Neuronal stem cell (in vitro differentiated cells): ENCODE data around the gene SUN1.
A peak's percentile ranks its signal among the peaks of the same experiment; 100 is the strongest.

ENCODE experiments used
- DNase-seq: peaks from one replicate; pipeline ENCODE4 v3.0.0-alpha.2; 2013; ENCODE audit warnings: low spot score
- H2AFZ ChIP-seq: one replicate; pipeline ENCODE4 v1.6.1; 2013; ENCODE audit warnings: mild to moderate bottlenecking, low read length, inconsistent platforms
- H2AK5ac ChIP-seq: 2 replicates; pipeline ENCODE4 v1.6.1; 2013; ENCODE audit warnings: low read depth, mild to moderate bottlenecking, inconsistent platforms, low read length, moderate library complexity, mixed read lengths
- H2BK120ac ChIP-seq: 2 replicates; pipeline ENCODE4 v1.6.1; 2013; ENCODE audit warnings: low read depth, mild to moderate bottlenecking, inconsistent platforms, low read length, moderate library complexity, mixed read lengths
- H2BK12ac ChIP-seq: one replicate; pipeline ENCODE4 v1.6.1; 2013; ENCODE audit warnings: low read length, inconsistent platforms
- H2BK15ac ChIP-seq: 2 replicates; pipeline ENCODE4 v1.6.1; 2013; ENCODE audit warnings: mild to moderate bottlenecking, low read length, inconsistent platforms, mixed read lengths
- H2BK5ac ChIP-seq: one replicate; pipeline ENCODE4 v1.6.1; 2013; ENCODE audit warnings: inconsistent platforms, mild to moderate bottlenecking, low read length, moderate library complexity
- H3K14ac ChIP-seq: one replicate; pipeline ENCODE4 v1.6.1; 2013; ENCODE audit warnings: low read length, inconsistent platforms
- H3K18ac ChIP-seq: 2 replicates; pipeline ENCODE4 v1.6.1; 2013; ENCODE audit warnings: low read length, inconsistent platforms
- H3K23ac ChIP-seq: 2 replicates; pipeline ENCODE4 v1.6.1; 2013; ENCODE audit warnings: low read depth, mild to moderate bottlenecking, mixed read lengths, low read length, inconsistent platforms; ENCODE audit not compliant: poor library complexity
- H3K27ac ChIP-seq: replicated peaks from 3 replicates; pipeline ENCODE4 v1.5.1; 2013; ENCODE audit warnings: low read length, inconsistent platforms
- H3K27me3 ChIP-seq, 3 experiments: 2 replicates each; pipeline ENCODE4 v1.6.1; 2013; ENCODE audit warnings: low read length in 3 of 3, mild to moderate bottlenecking in 2 of 3, inconsistent platforms in 1 of 3, low read depth in 1 of 3, mixed read lengths in 1 of 3, moderate library complexity in 1 of 3; ENCODE audit not compliant: control insufficient read depth in 3 of 3, insufficient read depth in 3 of 3
- H3K36me3 ChIP-seq, 2 donors: replicated peaks in 1 of 2; 2 replicates each; pipeline ENCODE4 v1.6.1; 2013; ENCODE audit warnings: low read length in 2 of 2; ENCODE audit not compliant: control insufficient read depth in 2 of 2, insufficient read depth in 2 of 2
- H3K4ac ChIP-seq: 2 replicates; pipeline ENCODE4 v1.6.1; 2013; ENCODE audit warnings: inconsistent platforms, mild to moderate bottlenecking, low read length, moderate library complexity
- H3K4me1 ChIP-seq, 2 donors: 1 replicate in 1 of 2; 2 replicates in 1 of 2; pipeline ENCODE4 v1.6.1; 2013; ENCODE audit warnings: low read length in 2 of 2, low read depth in 1 of 2; ENCODE audit not compliant: control insufficient read depth in 2 of 2, insufficient read depth in 1 of 2
- H3K4me2 ChIP-seq: one replicate; pipeline ENCODE4 v1.6.1; 2013; ENCODE audit warnings: mild to moderate bottlenecking, low read length, inconsistent platforms; ENCODE audit not compliant: insufficient read depth, poor library complexity, severe bottlenecking
- H3K4me3 ChIP-seq, 2 donors: 2 replicates each; pipeline ENCODE4 v1.5.1; 2013; ENCODE audit warnings: low read length in 2 of 2, mild to moderate bottlenecking in 2 of 2, inconsistent platforms in 1 of 2, moderate library complexity in 1 of 2
- H3K79me1 ChIP-seq: one replicate; pipeline ENCODE4 v1.6.1; 2013; ENCODE audit warnings: low read depth, mild to moderate bottlenecking, inconsistent platforms, low read length, moderate library complexity
- H3K9ac ChIP-seq: one replicate; pipeline ENCODE4 v1.6.1; 2013; ENCODE audit warnings: mild to moderate bottlenecking, low read depth, low read length, inconsistent platforms; ENCODE audit not compliant: poor library complexity
- H3K9me3 ChIP-seq, 2 donors: replicated peaks in 1 of 2; 2 replicates each; pipeline versions ENCODE3 to v1.6.1; 2013; ENCODE audit warnings: low read length in 2 of 2, mild to moderate bottlenecking in 2 of 2, inconsistent platforms in 1 of 2, low read depth in 1 of 2, mixed read lengths in 1 of 2, moderate library complexity in 1 of 2; ENCODE audit not compliant: control insufficient read depth in 2 of 2, insufficient read depth in 1 of 2
- H4K8ac ChIP-seq: one replicate; pipeline ENCODE4 v1.6.1; 2013; ENCODE audit warnings: low read depth, mild to moderate bottlenecking, inconsistent platforms, low read length, moderate library complexity
- H4K91ac ChIP-seq: one replicate; pipeline ENCODE4 v1.6.1; 2013; ENCODE audit warnings: low read length, low read depth, mild to moderate bottlenecking, inconsistent platforms; ENCODE audit not compliant: poor library complexity
- WGBS, 2 donors: extraction: QIAGEN DNeasy Blood & Tissue Kit; methylation state at CpG; one replicate each; pipeline ENCODE4 v1.1.7; 2013; ENCODE audit warnings: missing lambda C conversion rate in 2 of 2, mixed read lengths in 1 of 2; ENCODE audit not compliant: insufficient read length in 2 of 2, insufficient replicate concordance in 1 of 2; ENCODE audit errors: extremely low coverage in 2 of 2; 5-methylcytosine and 5-hydroxymethylcytosine counted together

SUN1 gene

GRCh38 chr7:917255-918117, 85.2 kb downstream of the SUN1 start:
- no peak overlapping the region for H2AK5ac ChIP-seq
- no peak overlapping the region for H3K9ac ChIP-seq
- no peak overlapping the region for H2BK15ac ChIP-seq
- no peak overlapping the region for H3K18ac ChIP-seq
- no peaks in the 10 kb centered on the region for H3K9me3 ChIP-seq
- H3K27ac ChIP-seq: no peak overlapping the region
- H3K27me3 ChIP-seq: peaks cover 0 to 20% (median 0%) of the 10 kb centered on the region in 3 experiments
- no peak overlapping the region for H4K8ac ChIP-seq
- WGBS, 2 donors: no CpG with 5 or more reads among the region's 33 CpGs
- no peak overlapping the region for H3K4ac ChIP-seq
- no peak overlapping the region for H2AFZ ChIP-seq
- no peak overlapping the region for H2BK5ac ChIP-seq
- no peak overlapping the region for H3K14ac ChIP-seq
- H3K79me1 ChIP-seq: no peaks in the 10 kb centered on the region
- DNase-seq: no peak
- H3K4me2 ChIP-seq: no peak overlapping the region
- H2BK120ac ChIP-seq: no peak overlapping the region
- no peaks in the 10 kb centered on the region for H3K36me3 ChIP-seq
- peaks cover 2 to 20% of the 10 kb centered on the region in 2 donors for H3K4me1 ChIP-seq
- no peak overlapping the region for H3K23ac ChIP-seq
- H4K91ac ChIP-seq: no peak overlapping the region
- no peak overlapping the region for H2BK12ac ChIP-seq
- no peak overlapping the region for H3K4me3 ChIP-seq

DNA sequence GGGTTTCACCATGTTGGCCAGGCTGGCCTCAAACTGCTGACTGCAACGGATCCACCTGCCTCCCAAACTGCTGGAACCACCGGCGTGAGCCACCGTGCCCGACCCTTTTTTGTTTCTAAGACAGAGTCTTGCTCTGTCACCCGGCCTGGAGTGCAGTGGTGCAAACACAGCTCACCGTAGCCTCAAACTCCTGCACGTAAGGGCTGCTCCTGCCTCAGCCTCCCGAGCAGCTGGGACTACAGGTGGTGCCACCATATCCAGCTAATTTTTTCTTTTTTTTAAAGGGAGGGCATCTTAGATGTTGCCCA, 85.8 kb downstream of the SUN1 start:
- Histone ChIP-seq H2BK12ac (no peak overlapping the region), H2AK5ac (peak overlapping the region; percentile 75), H2BK5ac (no peak overlapping the region), H3K4me1 (peaks cover 5 to 24% of the 10 kb centered on the region in 2 donors), H2AFZ (no peak overlapping the region), H3K27ac (no peak overlapping the region), H3K9ac (no peak overlapping the region), H3K9me3 (no peaks in the 10 kb centered on the region), H4K8ac (no peak overlapping the region), H2BK120ac (no peak overlapping the region), H3K4ac (no peak overlapping the region), H2BK15ac (no peak overlapping the region), H3K4me3 (no peak overlapping the region), H3K36me3 (no peaks in the 10 kb centered on the region), H3K4me2 (no peak overlapping the region), H3K23ac (no peak overlapping the region), H3K79me1 (no peaks in the 10 kb centered on the region), H3K14ac (no peak overlapping the region), H3K18ac (no peak overlapping the region), H4K91ac (no peak overlapping the region), H3K27me3 (peaks cover 0 to 20% (median 0%) of the 10 kb centered on the region in 3 experiments)
- DNase-seq: no peak
- WGBS, 2 donors: no CpG with 5 or more reads among the region's 9 CpGs

DNA sequence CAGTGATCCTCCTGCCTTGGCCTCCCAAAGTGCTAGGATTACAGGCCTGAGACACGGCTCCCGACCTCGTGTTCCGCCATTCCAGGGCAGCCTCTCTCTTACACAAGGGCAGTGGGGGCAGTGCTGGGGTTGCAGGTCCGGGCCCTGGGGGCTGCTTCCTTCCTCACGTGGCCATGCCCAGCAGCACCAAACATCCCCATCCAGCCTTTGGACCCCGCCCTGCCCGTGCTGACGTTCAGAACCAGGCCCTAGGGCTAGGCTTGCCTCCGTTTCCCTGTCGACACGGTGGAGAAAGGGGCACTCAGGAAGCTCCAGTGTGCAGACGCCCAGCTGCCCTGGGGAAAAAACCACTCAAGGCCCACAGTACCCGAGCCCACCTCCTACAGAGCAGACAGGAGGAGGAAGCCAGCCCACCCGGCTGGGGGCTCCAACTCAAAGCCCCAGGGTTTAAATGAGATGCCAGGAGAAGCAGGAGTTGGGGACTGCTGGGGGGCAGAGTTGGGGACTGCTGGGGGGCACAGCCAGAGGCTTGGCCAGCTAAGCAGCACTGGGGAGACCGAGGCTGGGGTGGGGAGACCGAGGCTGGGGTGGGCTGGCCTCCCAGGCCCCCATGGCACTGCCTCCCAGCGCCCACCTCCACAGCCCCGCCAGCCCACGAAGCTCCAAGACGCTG, 86.3 kb downstream of the SUN1 start:
- Histone ChIP-seq H3K18ac (peak overlapping the region; percentile 76), H3K4me1 (peaks cover 7 to 28% of the 10 kb centered on the region in 2 donors), H2AFZ (no peak overlapping the region), H3K9me3 (no peaks in the 10 kb centered on the region), H2BK15ac (no peak overlapping the region), H3K27ac (no peak overlapping the region), H3K9ac (peak overlapping the region; percentile 77), H2BK5ac (no peak overlapping the region), H3K4ac (peak overlapping the region; percentile 37), H3K79me1 (no peaks in the 10 kb centered on the region), H2BK12ac (peak overlapping the region; percentile 84), H3K4me3 (no peak overlapping the region), H3K23ac (peak overlapping the region; percentile 65), H3K36me3 (no peaks in the 10 kb centered on the region), H4K91ac (no peak overlapping the region), H2BK120ac (peak overlapping the region; percentile 61), H2AK5ac (peak overlapping the region; percentile 75), H3K14ac (no peak overlapping the region), H3K4me2 (no peak overlapping the region), H4K8ac (no peak overlapping the region), H3K27me3 (peaks cover 0 to 23% (median 0%) of the 10 kb centered on the region in 3 experiments)
- no peak for DNase-seq
- WGBS, 2 donors: no CpG with 5 or more reads among the region's 21 CpGs

GRCh38 chr7:919114-919442, 86.8 kb downstream of the SUN1 start:
- Histone ChIP-seq H2BK5ac (no peak overlapping the region), H2AK5ac (no peak overlapping the region), H3K14ac (no peak overlapping the region), H3K4me2 (no peak overlapping the region), H3K18ac (peak overlapping the region; percentile 76), H3K36me3 (no peaks in the 10 kb centered on the region), H3K9ac (no peak overlapping the region), H3K4ac (no peak overlapping the region), H3K4me3 (no peak overlapping the region), H3K27ac (no peak overlapping the region), H2BK12ac (peak overlapping the region; percentile 84), H3K9me3 (no peaks in the 10 kb centered on the region), H3K27me3 (peaks cover 0 to 23% (median 0%) of the 10 kb centered on the region in 3 experiments), H4K91ac (no peak overlapping the region), H2AFZ (no peak overlapping the region), H3K79me1 (no peaks in the 10 kb centered on the region), H3K23ac (peak overlapping the region; percentile 31), H2BK15ac (peak overlapping the region; percentile 26), H3K4me1 (peaks cover 7 to 28% of the 10 kb centered on the region in 2 donors), H4K8ac (no peak overlapping the region), H2BK120ac (peak overlapping the region; percentile 61)
- WGBS, 2 donors: no CpG with 5 or more reads among the region's 13 CpGs
- no peak for DNase-seq
